HG03159 (cell line): Measurements from ENCODE around the gene CPEB1.

Source experiments
- ATAC-seq: cut with Tn5 transposase; IDR thresholded peaks from one replicate; pipeline ENCODE4 v1.9.1; 2021; ENCODE audit warnings: mild to moderate bottlenecking, moderate library complexity; ENCODE audit not compliant: unreplicated experiment

CPEB1 gene

GRCh38 chr15:82595766-82596165, 51.4 kb downstream of the CPEB1 start:
- ATAC-seq, result no peak

GRCh38 chr15:82595203-82595602, 52.0 kb downstream of the CPEB1 start:
- ATAC-seq, result no peak

- no peak for ATAC-seq
These were observed 59.4 kb downstream of the CPEB1 start for GRCh38 chr15:82587805-82588204.

GRCh38 chr15:82585072-82585471, 62.1 kb downstream of the CPEB1 start:
- ATAC-seq, result no peak

GRCh38 chr15:82580713-82581112, 66.5 kb downstream of the CPEB1 start:
- no peak for ATAC-seq

- no peak for ATAC-seq
These were observed 71.8 kb downstream of the CPEB1 start for GRCh38 chr15:82575335-82575734.

GRCh38 chr15:82572986-82573385, 74.2 kb downstream of the CPEB1 start:
- ATAC-seq, result no peak

GRCh38 chr15:82572311-82572710, 74.9 kb downstream of the CPEB1 start:
- ATAC-seq, result no peak

GRCh38 chr15:82571722-82572222, 75.4 kb downstream of the CPEB1 start:
- no peak for ATAC-seq

- no peak for ATAC-seq
These were observed 76.2 kb downstream of the CPEB1 start for GRCh38 chr15:82570721-82571508.

GRCh38 chr15:82569834-82570233, 77.3 kb downstream of the CPEB1 start:
- ATAC-seq, result no peak

GRCh38 chr15:82568986-82569385, 78.2 kb downstream of the CPEB1 start:
- no peak for ATAC-seq

- ATAC-seq, result no peak
These were observed 79.5 kb downstream of the CPEB1 start for GRCh38 chr15:82567661-82568060.

- no peak for ATAC-seq
These were observed 80.5 kb downstream of the CPEB1 start for GRCh38 chr15:82566690-82567089.

- no peak for ATAC-seq
These were observed 88.7 kb downstream of the CPEB1 start for GRCh38 chr15:82558502-82558901.

GRCh38 chr15:82556315-82557035, 90.7 kb downstream of the CPEB1 start:
- ATAC-seq, result no peak

GRCh38 chr15:82554849-82555248, 92.3 kb downstream of the CPEB1 start:
- ATAC-seq, result no peak

GRCh38 chr15:82554351-82554750, 92.8 kb downstream of the CPEB1 start:
- no peak for ATAC-seq

- ATAC-seq, result no peak
These were observed 93.3 kb downstream of the CPEB1 start for GRCh38 chr15:82553846-82554245.

- no peak for ATAC-seq
These were observed 94.3 kb downstream of the CPEB1 start for GRCh38 chr15:82552861-82553260.

GRCh38 chr15:82551646-82552247, 95.4 kb downstream of the CPEB1 start:
- ATAC-seq, result no peak

- no peak for ATAC-seq
These were observed 97.9 kb downstream of the CPEB1 start for GRCh38 chr15:82549199-82549665.
